ENCODE measurements around the gene CEP162.

The CEP162 gene

GRCh38 chr6:84218091-84218490 lies 9.4 kb downstream of the CEP162 start (continued):
- TF ChIP-seq ZSCAN30 (tag by site-specific recombination; IDR thresholded peaks at IDR 0.05): no peak
- TF ChIP-seq OVOL3 (tag by site-specific recombination; IDR thresholded peaks at IDR 0.05): no peak
- no peak for TF ChIP-seq SP3 (tag by site-specific recombination; IDR thresholded peaks at IDR 0.05)
- no peak for TF ChIP-seq KLF10 (tag by site-specific recombination; IDR thresholded peaks at IDR 0.05)

DNA sequence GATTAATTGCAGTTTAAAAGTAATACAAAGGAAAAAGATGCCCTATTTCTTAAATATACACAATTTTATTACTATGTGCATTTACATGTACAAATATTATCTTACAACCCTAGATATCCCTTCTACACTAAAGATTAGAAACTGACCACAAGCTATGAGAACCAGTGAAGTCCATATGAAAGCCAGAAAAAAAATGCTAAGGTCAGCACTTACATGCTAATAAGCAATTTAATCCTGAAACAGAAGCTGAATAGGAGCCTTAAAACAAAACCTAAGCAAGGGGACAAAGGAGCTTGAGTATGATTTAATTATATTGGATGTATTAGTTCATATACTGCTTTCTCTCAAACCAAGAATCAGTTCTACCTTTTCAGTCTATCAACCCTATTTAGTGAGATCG lies 14.2 kb downstream of the CEP162 start:
- Histone ChIP-seq H3K4me1 (ENCODE audit: control insufficient read depth, insufficient read depth, low read length) (no peaks in the 10 kb centered on the region), H3K4me3 (ENCODE audit: low read depth, low read length) (no peak overlapping the region), H3K9me3 (ENCODE audit: control insufficient read depth, insufficient read depth, low read depth, low read length) (no peaks in the 10 kb centered on the region), H3K36me3 (ENCODE audit: control insufficient read depth in 2 of 2, insufficient read depth in 1 of 2, low read length in 2 of 2) (peaks cover 0 to 32% of the 10 kb centered on the region in 2 experiments; a peak in 1 of 3 replicates), H3K27ac (ENCODE audit: extremely low read depth, low read depth, low read length) (no peak overlapping the region)
- POLR2A ChIA-PET: interaction anchor here (0.6 to 1.3 kb wide), 2 partner anchors 15 to 212 kb away, joined by 3 to 5 read pairs; partner anchors contain the start of gene CEP162
- TF ChIP-seq ZBTB11 (tag by site-specific recombination; conservative IDR thresholded peaks at IDR 0.05; ENCODE audit: low read depth) (no peak), ZFHX2 (tag by site-specific recombination; conservative IDR thresholded peaks at IDR 0.05) (no peak), ZNF433 (tag by site-specific recombination; IDR thresholded peaks at IDR 0.05; ENCODE audit: low read depth) (no peak), HIC1 (tag by site-specific recombination; IDR thresholded peaks at IDR 0.05) (no peak), ZNF221 (tag by site-specific recombination; IDR thresholded peaks at IDR 0.05; ENCODE audit: borderline replicate concordance) (no peak), ZFP41 (tag by site-specific recombination; IDR thresholded peaks at IDR 0.05; ENCODE audit: borderline replicate concordance) (no peak), ZNF239 (tag by site-specific recombination; IDR thresholded peaks at IDR 0.05) (no peak), ZSCAN30 (tag by site-specific recombination; IDR thresholded peaks at IDR 0.05) (no peak), ZNF580 (tag by site-specific recombination; IDR thresholded peaks at IDR 0.05) (no peak), ZNF521 (tag by site-specific recombination; IDR thresholded peaks at IDR 0.05) (no peak), ZBTB44 (tag by site-specific recombination; IDR thresholded peaks at IDR 0.05) (no peak), TCF7L2 (IDR thresholded peaks at IDR 0.05; ENCODE audit: borderline replicate concordance, low read depth, low read length) (no peak), ZNF530 (tag by site-specific recombination; IDR thresholded peaks at IDR 0.05; ENCODE audit: low read depth) (no peak), ZNF837 (tag by site-specific recombination; IDR thresholded peaks at IDR 0.05) (no peak), ZNF704 (tag by site-specific recombination; IDR thresholded peaks at IDR 0.05) (no peak), ZBTB48 (tag by site-specific recombination; IDR thresholded peaks at IDR 0.05) (no peak), ZNF202 (tag by site-specific recombination; IDR thresholded peaks at IDR 0.05; ENCODE audit: borderline replicate concordance) (no peak), ZNF747 (tag by site-specific recombination; IDR thresholded peaks at IDR 0.05) (no peak), ZNF777 (tag by site-specific recombination; IDR thresholded peaks at IDR 0.05; ENCODE audit: borderline replicate concordance) (no peak)
- CTCF ChIA-PET: interaction anchor here (1.0 to 1.8 kb wide), 2 partner anchors 14 to 329 kb away, joined by 4 to 9 read pairs; partner anchors contain the start of gene CEP162

All from HEK293 (cell line).